Measurements from ENCODE around the gene FKBP6. TPM values are rescaled to one million over a fixed set of nuclear protein-coding genes. Genes with fewer than 3 reads are reported as not detected.

The FKBP6 gene
- polyA plus RNA-seq, 1 experiment = not detected

DNA sequence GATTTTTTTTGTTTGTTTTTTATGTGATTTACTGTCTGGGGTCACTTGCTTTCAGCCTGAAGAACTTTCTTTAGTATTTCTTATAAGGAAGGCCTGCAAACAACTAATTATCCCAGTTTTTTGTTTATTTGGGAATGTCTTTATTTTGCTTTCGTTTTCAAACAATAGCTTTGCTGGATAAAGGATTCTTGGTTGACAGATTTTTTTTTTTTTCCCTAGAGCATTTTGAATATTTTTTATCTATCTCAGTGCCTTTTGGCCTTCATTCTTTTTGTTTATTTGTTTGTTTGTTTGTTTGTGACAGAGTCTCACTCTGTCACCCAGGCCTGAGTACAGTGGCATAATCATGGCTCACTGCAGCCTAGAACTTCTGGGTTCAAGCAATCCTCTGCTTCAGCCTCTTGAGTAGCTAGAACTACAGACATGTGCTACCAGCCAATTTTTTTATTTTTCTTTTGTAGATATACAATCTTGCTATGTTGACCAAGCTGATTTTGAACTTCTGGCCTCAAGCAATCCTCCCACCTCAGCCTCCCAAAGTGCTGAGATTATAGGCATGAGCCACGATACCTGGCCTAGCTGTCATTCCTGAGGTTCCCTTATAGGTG is 59.4 kb downstream of the FKBP6 start:
- TF ChIP-seq, protein P1, sequence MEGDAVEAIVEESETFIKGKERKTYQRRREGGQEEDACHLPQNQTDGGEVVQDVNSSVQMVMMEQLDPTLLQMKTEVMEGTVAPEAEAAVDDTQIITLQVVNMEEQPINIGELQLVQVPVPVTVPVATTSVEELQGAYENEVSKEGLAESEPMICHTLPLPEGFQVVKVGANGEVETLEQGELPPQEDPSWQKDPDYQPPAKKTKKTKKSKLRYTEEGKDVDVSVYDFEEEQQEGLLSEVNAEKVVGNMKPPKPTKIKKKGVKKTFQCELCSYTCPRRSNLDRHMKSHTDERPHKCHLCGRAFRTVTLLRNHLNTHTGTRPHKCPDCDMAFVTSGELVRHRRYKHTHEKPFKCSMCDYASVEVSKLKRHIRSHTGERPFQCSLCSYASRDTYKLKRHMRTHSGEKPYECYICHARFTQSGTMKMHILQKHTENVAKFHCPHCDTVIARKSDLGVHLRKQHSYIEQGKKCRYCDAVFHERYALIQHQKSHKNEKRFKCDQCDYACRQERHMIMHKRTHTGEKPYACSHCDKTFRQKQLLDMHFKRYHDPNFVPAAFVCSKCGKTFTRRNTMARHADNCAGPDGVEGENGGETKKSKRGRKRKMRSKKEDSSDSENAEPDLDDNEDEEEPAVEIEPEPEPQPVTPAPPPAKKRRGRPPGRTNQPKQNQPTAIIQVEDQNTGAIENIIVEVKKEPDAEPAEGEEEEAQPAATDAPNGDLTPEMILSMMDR (IDR thresholded peaks at IDR 0.05; ENCODE audit: insufficient read depth, low read depth, low read length) = no peak
- Histone ChIP-seq H3K27me3 (ENCODE audit: control insufficient read depth, insufficient read depth, low read length) (no peaks in the 10 kb centered on the region), H3K36me3 (ENCODE audit: control insufficient read depth, insufficient read depth, low read length) (no peaks in the 10 kb centered on the region), H3K4me3 (ENCODE audit: low read depth, low read length) (no peak overlapping the region)
- ChIA-PET POLR2A (no interaction called here), CTCF (no interaction called here)
- no peak for DNase-seq (ENCODE audit: low read depth)

DNA sequence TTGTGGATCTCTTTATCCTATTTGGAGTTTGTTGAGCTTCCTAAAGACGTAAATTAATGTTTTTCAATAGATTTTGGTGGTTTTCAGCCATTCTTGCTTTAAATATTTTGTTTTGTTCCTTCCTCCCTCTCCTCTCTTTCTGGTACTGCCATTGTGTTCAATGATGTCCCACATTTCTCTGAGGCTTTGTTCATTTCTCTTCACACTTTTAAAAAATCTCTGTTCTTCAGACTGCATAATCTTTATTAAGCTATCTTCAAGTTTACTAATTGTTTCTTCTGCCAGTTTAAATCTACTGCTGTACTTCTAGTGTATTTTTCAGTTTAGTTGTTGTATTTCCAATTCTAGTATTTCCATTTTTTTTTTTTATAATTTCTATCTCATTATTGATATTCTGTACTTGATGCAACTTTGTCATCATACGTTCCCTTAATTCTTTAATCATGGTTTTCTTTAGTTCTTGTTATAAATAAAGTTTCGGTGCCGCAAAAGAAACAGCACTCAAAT is 60.0 kb downstream of the FKBP6 start:
- Histone ChIP-seq H3K4me3 (ENCODE audit: low read depth, low read length) (no peak overlapping the region), H3K36me3 (ENCODE audit: control insufficient read depth, insufficient read depth, low read length) (no peaks in the 10 kb centered on the region), H3K27me3 (ENCODE audit: control insufficient read depth, insufficient read depth, low read length) (no peaks in the 10 kb centered on the region)
- TF ChIP-seq, protein P1 (IDR thresholded peaks at IDR 0.05; ENCODE audit: insufficient read depth, low read depth, low read length) = no peak
- DNase-seq (ENCODE audit: low read depth) = no peak
- CTCF ChIA-PET = no interaction called here
- POLR2A ChIA-PET = no interaction called here

DNA sequence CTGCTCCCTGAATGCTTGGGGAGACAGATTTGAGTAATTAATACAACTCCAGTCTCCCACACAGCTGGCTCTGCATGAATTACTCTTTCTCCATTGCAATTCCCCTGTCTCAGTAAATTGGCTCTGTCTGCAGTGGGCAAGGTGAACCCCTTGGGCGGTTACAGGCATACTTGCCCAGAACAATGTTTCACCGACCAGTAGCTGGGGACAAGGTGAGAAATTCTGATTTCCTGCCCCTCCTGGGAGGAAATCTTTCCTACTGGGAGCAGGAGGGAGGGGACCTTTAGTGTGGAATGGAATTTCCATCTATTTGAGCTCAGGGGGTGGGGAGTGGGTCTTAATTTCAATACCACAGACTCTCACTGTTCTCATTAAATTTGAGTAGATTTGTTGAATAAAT is 63.4 kb downstream of the FKBP6 start:
- POLR2A ChIA-PET = no interaction called here
- DNase-seq (ENCODE audit: low read depth) = no peak
- Histone ChIP-seq H3K36me3 (ENCODE audit: control insufficient read depth, insufficient read depth, low read length) (no peaks in the 10 kb centered on the region), H3K4me3 (ENCODE audit: low read depth, low read length) (no peak overlapping the region), H3K27me3 (ENCODE audit: control insufficient read depth, insufficient read depth, low read length) (no peaks in the 10 kb centered on the region)
- CTCF ChIA-PET = no interaction called here
- TF ChIP-seq, protein P1 (IDR thresholded peaks at IDR 0.05; ENCODE audit: insufficient read depth, low read depth, low read length) = no peak

DNA sequence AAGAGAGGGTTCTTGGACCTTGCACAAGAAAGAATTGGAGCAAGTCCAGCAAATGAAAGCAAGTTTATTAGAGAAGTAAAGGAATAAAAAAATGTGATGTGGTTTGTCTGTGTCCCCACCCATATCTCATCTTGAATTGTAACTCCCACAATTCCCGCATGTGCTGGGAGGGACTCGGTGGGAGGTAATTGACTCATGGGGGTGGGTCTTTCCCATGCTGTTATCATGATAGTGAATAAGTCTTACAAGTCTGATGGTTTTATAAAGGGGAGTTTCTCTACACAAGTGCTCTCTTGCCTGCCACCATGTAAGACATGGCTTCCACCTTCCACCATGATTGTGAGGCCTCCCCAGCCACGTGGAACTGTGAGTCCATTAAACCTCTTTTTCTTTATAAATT is 66.5 kb downstream of the FKBP6 start:
- ChIA-PET CTCF (no interaction called here), POLR2A (no interaction called here)
- 0 out of 2 replicates have a peak, but pooled peaks cover 3% of the 10 kb centered on the region for H3K27me3 ChIP-seq (ENCODE audit: control insufficient read depth, insufficient read depth, low read length)
- H3K4me3 ChIP-seq (ENCODE audit: low read depth, low read length) = no peak overlapping the region
- TF ChIP-seq, protein P1 (IDR thresholded peaks at IDR 0.05; ENCODE audit: insufficient read depth, low read depth, low read length) = no peak
- DNase-seq (ENCODE audit: low read depth) = no peak
- no peaks in the 10 kb centered on the region for H3K36me3 ChIP-seq (ENCODE audit: control insufficient read depth, insufficient read depth, low read length)

DNA sequence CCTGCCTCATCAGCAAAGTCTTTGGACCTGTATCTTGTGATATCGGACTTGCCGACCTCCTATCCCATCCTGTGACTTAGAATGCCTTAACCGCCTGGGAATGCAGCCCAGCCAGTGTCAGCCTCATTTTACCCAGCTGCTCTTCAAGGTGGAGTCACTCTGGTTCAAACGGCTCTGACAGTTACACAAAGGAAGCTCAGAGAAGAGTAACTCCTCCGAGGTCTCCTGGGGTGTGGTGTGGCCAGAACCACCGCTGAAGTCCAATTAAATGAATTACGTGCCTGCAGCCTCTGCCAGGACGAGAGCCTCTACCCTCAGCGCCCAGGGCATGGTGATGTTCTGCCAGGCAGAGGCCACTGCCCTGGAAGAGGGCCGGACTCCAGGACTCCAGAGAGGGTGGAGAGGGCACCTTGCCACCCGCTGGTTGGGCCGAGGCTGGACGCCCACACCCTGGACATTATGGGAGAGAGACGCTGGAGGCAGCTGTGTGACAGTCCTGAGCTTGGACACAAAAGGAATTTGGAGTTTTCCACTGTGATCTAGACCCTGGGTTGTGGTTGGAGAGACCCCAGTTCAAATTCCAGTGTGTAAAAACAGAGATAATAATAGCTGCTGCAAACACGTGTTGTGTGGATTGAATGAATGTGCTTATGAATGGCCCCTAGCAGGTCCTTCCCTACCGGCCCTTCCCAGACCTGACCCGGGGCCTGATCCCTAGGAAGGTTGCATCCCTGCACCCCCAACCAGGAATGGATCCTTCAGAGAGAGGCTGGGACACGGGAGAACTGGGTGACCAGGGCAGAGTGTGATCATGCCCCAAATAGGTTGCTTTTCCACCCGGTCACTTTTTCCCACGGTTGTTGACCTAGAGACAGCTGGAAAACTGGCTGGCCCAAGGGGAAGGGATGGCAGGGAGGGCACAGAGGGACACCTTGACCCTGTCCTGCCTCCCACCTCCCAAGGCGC is 67.9 kb downstream of the FKBP6 start:
- Histone ChIP-seq H3K27me3 (ENCODE audit: control insufficient read depth, insufficient read depth, low read length) (0 out of 2 replicates have a peak, but pooled peaks cover 3% of the 10 kb centered on the region), H3K36me3 (ENCODE audit: control insufficient read depth, insufficient read depth, low read length) (no peaks in the 10 kb centered on the region), H3K4me3 (ENCODE audit: low read depth, low read length) (no peak overlapping the region)
- CTCF ChIA-PET = no interaction called here
- no peak for DNase-seq (ENCODE audit: low read depth)
- POLR2A ChIA-PET = no interaction called here
- TF ChIP-seq, protein P1 (IDR thresholded peaks at IDR 0.05; ENCODE audit: insufficient read depth, low read depth, low read length) = no peak
